ENCODE measurements around the gene KIRREL3.

- TF ChIP-seq CTCF (IDR thresholded peaks at IDR 0.05; ENCODE audit: low read depth, low read length), result no peak
- no peak for TF ChIP-seq EZH2phosphoT487 (IDR thresholded peaks at IDR 0.05; ENCODE audit: low read depth)
These were observed 415.2 kb downstream of the KIRREL3 start for GRCh38 chr11:126585388-126585773.
